Memory B cell (primary cell): ENCODE results near the gene SOX8.
A peak's percentile ranks its signal among the peaks of the same experiment; 100 is the strongest.

ENCODE experiments used
- ATAC-seq: fragments of 150-1000 bp; cut with Tn5 transposase; 2 replicates; pipeline ENCODE4 v1.10.0; 2021; ENCODE audit warnings: low read depth, mild to moderate bottlenecking, moderate library complexity
- DNase-seq, 2 donors: peaks; one replicate each; pipeline ENCODE4 v3.0.0; 2022; ENCODE audit warnings: low spot score in 2 of 2
- H3K27ac Mint-ChIP-seq: one replicate; pipeline ENCODE4 v1.8.0; 2022; ENCODE audit warnings: mild to moderate bottlenecking, moderate library complexity, mixed read lengths
- H3K27me3 Mint-ChIP-seq: one replicate; pipeline ENCODE4 v1.8.0; 2022; ENCODE audit warnings: mixed read lengths
- H3K36me3 Mint-ChIP-seq: one replicate; pipeline ENCODE4 v1.8.0; 2022; ENCODE audit warnings: mild to moderate bottlenecking, mixed read lengths
- H3K4me1 Mint-ChIP-seq: one replicate; pipeline ENCODE4 v1.8.0; 2022; ENCODE audit warnings: mixed read lengths
- H3K4me3 Mint-ChIP-seq: one replicate; pipeline ENCODE4 v1.8.0; 2022; ENCODE audit warnings: mild to moderate bottlenecking, moderate library complexity, mixed read lengths
- H3K9me3 Mint-ChIP-seq: one replicate; pipeline ENCODE4 v1.8.0; 2022; ENCODE audit warnings: mixed read lengths

The SOX8 gene

DNA sequence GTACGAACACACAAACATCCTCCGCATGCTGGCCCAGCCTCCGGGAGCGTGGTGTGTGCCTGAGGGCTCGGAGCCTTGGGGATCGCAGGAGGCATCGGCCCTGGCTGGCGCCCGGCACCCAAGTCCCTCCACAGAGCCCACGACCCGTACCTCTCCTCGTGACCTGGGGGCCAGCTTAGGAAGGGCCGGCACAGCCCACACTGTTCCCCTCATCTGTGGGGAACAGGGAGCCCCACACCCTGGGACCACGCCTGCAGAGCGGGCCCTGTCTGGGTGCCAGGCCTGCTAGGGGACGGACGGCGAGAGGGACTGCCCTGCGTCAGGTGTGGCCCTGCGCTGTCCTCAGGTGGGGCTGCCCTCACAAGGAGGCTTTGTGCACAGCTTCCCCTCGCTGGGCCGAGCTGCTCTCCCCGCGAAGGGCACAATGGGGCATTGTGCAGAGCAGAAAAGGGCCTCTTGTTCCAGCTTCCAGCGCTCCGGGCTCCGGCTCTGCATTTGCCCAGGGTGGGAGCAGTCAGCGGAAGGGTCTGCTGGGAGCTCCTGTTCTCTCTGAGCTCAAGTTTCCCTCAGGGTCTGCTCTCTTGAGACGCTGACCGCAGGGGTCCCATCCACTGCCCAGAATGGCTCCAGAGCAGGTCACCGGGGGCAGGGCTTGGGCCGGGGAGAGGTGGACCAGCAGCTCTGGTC lies 9.1 kb upstream of the SOX8 start:
- DNase-seq = peak in 1 of 2 donors; percentile 13
- no peaks in the 10 kb centered on the region for H3K4me1 Mint-ChIP-seq
- peaks cover 3% of the 10 kb centered on the region for H3K9me3 Mint-ChIP-seq
- H3K4me3 Mint-ChIP-seq = no peak overlapping the region
- H3K36me3 Mint-ChIP-seq = no peaks in the 10 kb centered on the region
- no peak for ATAC-seq
- no peak overlapping the region for H3K27ac Mint-ChIP-seq
- H3K27me3 Mint-ChIP-seq = no peaks in the 10 kb centered on the region

DNA sequence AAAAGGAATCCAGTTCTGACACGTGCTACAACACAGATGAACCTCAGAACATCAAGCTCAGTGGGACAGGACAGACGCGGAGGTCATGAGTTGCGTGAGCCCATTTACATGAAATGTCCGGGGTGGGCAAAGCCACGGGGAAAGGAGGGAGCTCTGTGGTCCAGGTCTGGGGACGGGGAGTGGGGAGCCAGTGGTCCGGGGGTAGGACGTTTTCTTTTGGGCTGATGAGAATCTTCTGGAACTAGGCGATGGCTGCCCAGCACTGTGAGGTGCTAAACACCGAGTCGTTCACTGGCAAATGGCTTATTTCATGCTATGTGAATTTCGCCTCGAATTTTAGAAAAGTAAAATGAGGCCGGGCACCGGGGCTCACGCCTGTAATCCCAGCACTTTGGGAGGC lies 8.2 kb upstream of the SOX8 start:
- no peak overlapping the region for H3K27ac Mint-ChIP-seq
- no peak overlapping the region for H3K4me3 Mint-ChIP-seq
- H3K9me3 Mint-ChIP-seq = peaks cover 3% of the 10 kb centered on the region
- DNase-seq = no peak
- no peaks in the 10 kb centered on the region for H3K36me3 Mint-ChIP-seq
- H3K27me3 Mint-ChIP-seq = peaks cover 7% of the 10 kb centered on the region
- peaks cover 7% of the 10 kb centered on the region for H3K4me1 Mint-ChIP-seq
- ATAC-seq = no peak

DNA sequence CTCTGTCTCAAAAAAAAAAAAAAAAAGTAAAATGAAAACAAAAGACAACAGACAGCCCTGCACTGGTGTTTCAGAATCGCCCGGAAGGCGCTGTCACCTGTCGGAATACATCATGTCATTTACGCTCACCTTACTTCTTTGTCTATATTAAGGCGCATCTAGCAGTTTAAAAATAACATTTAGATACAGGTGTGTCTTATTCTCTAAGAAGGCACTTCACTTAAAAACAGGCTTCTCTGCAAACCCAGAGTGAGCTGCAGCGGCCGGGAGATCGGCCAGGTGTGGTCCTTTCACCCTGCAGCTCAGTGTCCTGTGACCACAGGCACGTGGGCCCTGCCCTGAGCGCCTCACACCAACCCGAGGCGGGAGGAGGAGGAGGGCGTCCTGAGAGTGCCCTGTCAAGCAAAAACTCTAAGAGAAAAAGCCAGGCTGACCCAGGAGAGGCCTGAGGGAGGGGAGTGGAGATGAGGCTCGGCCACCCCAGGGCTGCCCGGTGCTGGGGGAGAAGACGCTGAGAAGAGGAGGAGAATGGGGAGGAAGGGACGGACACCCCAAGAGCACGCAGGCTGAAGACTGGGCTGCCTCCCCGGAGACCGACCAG lies 7.5 kb upstream of the SOX8 start:
- no peak overlapping the region for H3K4me3 Mint-ChIP-seq
- no peak overlapping the region for H3K27ac Mint-ChIP-seq
- H3K36me3 Mint-ChIP-seq = no peaks in the 10 kb centered on the region
- H3K4me1 Mint-ChIP-seq = peaks cover 7% of the 10 kb centered on the region
- DNase-seq (peak in 1 of 2 donors; percentile 10), ATAC-seq (no peak)
- peaks cover 11% of the 10 kb centered on the region for H3K27me3 Mint-ChIP-seq
- H3K9me3 Mint-ChIP-seq = peaks cover 3% of the 10 kb centered on the region

DNA sequence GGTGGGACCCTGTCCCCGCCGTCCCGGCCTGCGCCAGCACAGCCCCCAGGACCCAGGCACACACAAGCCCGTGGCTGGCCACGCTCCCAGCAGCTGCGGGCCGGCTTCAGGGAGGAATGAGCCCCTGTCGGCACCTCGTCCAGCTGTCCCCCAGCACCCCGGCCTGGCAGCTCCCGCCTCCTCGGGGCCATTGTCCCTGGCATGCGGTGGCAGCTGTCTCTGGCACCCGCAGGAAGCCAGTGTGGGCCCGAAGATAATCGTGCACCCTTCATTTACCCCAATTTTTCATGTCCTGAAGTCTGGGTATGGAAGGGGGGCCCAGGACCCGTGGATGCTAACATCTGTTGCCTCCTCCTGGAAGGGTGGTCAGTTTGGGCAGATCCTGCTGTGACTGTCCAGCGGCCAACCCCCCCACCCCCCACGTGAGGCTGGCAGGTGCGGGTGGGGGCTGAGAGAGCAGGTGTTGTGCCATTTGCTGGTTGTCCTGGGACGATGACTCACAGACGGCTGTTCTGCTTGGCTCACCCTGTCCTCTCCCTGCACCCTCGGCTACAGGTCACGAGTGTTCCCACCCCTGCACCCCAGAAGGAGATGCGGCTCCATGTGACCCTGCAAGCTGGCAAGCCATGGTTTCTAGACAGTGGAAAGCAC lies 6.8 kb upstream of the SOX8 start:
- no peaks in the 10 kb centered on the region for H3K36me3 Mint-ChIP-seq
- no peak for ATAC-seq
- H3K4me3 Mint-ChIP-seq = no peak overlapping the region
- H3K27ac Mint-ChIP-seq = no peak overlapping the region
- DNase-seq = peak in 1 of 2 donors; percentile 13
- peaks cover 14% of the 10 kb centered on the region for H3K27me3 Mint-ChIP-seq
- peaks cover 7% of the 10 kb centered on the region for H3K4me1 Mint-ChIP-seq
- peaks cover 3% of the 10 kb centered on the region for H3K9me3 Mint-ChIP-seq

DNA sequence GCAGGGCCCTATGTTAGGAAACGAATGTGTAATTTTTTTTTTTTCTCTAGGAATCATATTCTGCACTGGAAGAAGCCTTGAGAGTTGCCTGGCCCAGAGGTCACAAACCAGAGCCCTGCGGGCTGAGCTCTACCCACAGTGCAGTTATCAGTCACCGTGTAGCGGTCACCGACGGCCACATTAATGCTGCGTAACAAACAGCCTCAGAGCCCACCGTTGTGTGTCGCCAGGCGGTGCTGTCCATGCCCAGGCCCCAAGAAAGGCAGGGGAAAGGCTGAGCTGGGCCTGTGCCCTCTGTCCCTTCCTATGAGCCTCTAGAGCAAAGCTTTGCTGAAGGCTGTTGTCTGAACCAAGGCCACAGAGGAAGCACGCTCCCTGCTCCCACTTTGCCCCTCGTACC lies 6.3 kb upstream of the SOX8 start:
- Mint-ChIP-seq H3K27me3 (peaks cover 14% of the 10 kb centered on the region), H3K9me3 (peaks cover 3% of the 10 kb centered on the region), H3K27ac (no peak overlapping the region), H3K36me3 (no peaks in the 10 kb centered on the region), H3K4me3 (no peak overlapping the region), H3K4me1 (peaks cover 7% of the 10 kb centered on the region)
- ATAC-seq = no peak
- DNase-seq = no peak

DNA sequence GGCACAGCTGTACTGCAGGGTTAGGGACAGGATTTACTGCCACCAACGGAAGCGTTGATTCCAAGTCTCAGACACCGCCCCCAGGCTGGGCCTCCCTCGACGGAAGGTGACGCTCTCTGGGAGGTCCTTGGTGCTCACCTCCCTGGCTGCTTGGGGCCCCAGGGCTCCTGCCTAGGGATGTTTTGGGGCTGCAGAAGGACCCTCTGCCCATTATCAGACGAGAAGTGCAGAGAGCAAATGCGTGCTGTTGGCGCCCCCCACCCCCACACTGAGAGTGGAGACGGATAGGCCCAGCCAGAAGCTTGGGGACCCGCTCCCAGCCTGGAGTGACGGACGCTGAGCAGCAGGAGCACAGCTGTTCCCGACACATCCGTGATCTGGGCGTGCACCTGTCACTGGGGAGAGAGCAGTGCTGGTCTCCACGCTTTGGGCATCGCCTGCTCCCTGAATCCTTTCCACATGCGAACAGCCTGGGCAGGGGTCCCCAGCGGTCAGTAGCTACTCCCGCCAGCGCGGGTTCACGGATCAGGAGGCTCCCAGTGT lies 5.1 kb upstream of the SOX8 start:
- H3K4me1 Mint-ChIP-seq = peaks cover 9% of the 10 kb centered on the region
- peaks cover 2% of the 10 kb centered on the region for H3K36me3 Mint-ChIP-seq
- H3K9me3 Mint-ChIP-seq = peaks cover 3% of the 10 kb centered on the region
- no peak for DNase-seq
- ATAC-seq = no peak
- no peak overlapping the region for H3K4me3 Mint-ChIP-seq
- H3K27me3 Mint-ChIP-seq = peaks cover 17% of the 10 kb centered on the region
- H3K27ac Mint-ChIP-seq = no peak overlapping the region

DNA sequence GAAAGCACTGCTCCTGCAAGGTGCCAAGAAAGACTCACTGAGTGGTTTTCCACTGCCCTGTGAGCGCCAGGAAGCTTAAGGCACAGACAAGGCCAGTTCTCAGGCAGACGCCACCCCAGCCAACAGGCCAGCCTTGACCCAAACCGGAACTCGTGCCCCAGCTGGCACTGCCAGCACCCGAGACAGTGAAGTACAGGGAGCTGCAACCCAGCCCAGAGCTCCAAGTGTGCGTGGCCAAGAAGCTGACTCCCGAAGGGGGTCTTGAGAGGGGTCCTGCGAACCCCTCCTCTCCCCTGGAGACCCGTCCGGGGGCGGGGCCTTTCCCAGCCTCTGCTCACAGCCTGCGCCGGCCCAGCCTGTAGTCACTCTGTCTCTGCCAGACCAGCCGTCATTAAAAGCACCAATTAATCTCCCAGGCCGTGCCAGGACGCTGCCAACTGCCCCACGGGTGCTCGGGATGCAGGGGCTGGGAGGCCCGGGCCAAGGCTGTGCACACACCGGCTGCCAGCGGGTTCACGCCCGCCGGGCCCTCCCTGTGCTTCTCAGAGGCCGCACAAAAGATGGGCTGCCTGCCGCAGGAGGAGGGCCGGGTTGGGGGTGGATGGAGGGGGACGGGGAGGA lies 4.4 kb upstream of the SOX8 start:
- Mint-ChIP-seq H3K4me1 (peaks cover 9% of the 10 kb centered on the region), H3K4me3 (no peak overlapping the region), H3K27me3 (peaks cover 17% of the 10 kb centered on the region), H3K9me3 (no peaks in the 10 kb centered on the region), H3K27ac (no peak overlapping the region), H3K36me3 (peaks cover 2% of the 10 kb centered on the region)
- no peak for DNase-seq
- no peak for ATAC-seq

DNA sequence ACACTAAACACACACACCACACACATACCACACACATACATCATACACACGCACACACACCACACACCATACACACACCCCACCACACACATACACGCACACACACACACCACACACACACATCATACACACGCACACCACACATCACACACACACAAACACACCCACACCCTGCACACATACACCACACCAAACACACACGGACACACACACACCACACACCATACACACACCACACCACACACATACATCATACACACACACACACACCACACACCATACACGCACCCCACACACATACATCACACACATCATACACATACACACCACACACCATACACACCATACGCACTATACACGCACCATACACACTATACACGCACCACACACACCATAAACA lies 3.7 kb upstream of the SOX8 start:
- Mint-ChIP-seq H3K9me3 (no peaks in the 10 kb centered on the region), H3K27me3 (peaks cover 21% of the 10 kb centered on the region)

DNA sequence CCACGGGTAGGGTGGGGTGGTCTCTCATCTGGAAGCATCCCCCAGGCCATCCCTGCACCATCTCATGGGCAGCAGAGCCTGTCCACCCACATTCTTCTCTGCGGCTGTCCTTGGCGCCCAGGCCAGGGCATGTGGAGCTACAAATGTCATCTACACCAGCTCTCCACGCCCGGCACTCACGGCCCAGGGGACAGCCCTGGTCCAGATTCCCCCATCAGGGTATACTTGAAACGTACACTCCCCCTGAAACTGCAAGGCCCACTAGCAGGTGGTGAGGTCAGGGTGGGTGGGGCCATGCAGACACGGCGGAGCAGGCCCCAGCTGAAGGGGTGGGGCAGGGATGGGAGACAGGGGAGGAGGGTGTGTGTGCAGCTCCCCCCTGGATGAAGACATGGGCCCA lies 3.2 kb upstream of the SOX8 start:
- Mint-ChIP-seq H3K4me1 (peaks cover 9% of the 10 kb centered on the region), H3K36me3 (peaks cover 2% of the 10 kb centered on the region), H3K9me3 (no peaks in the 10 kb centered on the region), H3K4me3 (no peak overlapping the region), H3K27ac (no peak overlapping the region), H3K27me3 (peaks cover 21% of the 10 kb centered on the region)
- ATAC-seq = no peak
- no peak for DNase-seq

More for the DNA sequence above, 3.7 kb upstream of the SOX8 start:
- Mint-ChIP-seq H3K4me3 (no peak overlapping the region), H3K27ac (peak overlapping the region; percentile 1), H3K4me1 (peaks cover 9% of the 10 kb centered on the region), H3K36me3 (peaks cover 2% of the 10 kb centered on the region)
- DNase-seq (no peak), ATAC-seq (no peak)

DNA sequence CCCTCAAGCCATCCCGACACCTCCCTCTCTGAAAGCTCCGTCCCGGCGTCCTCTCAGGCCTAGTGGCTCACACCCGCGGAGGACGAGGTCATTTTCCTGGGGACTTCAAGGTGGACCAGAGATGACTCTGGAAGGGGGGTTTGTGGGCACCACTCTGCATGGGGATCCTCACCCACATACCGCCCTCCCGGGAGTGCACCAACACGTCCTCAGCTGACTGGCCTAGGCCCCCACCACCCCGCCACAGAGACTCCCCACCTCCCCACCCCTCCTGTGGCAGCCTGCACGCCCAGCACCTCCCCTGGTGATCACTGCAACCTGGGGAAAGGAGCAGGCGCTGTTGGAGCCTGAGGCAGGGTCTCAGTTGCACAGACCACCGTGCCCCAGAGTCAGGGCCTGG lies 2.4 kb upstream of the SOX8 start:
- no peak for DNase-seq
- H3K4me1 Mint-ChIP-seq = peaks cover 9% of the 10 kb centered on the region
- no peak for ATAC-seq
- peaks cover 2% of the 10 kb centered on the region for H3K36me3 Mint-ChIP-seq
- H3K27me3 Mint-ChIP-seq = peaks cover 21% of the 10 kb centered on the region
- H3K9me3 Mint-ChIP-seq = no peaks in the 10 kb centered on the region
- H3K27ac Mint-ChIP-seq = no peak overlapping the region
- H3K4me3 Mint-ChIP-seq = peak overlapping the region; percentile 17

DNA sequence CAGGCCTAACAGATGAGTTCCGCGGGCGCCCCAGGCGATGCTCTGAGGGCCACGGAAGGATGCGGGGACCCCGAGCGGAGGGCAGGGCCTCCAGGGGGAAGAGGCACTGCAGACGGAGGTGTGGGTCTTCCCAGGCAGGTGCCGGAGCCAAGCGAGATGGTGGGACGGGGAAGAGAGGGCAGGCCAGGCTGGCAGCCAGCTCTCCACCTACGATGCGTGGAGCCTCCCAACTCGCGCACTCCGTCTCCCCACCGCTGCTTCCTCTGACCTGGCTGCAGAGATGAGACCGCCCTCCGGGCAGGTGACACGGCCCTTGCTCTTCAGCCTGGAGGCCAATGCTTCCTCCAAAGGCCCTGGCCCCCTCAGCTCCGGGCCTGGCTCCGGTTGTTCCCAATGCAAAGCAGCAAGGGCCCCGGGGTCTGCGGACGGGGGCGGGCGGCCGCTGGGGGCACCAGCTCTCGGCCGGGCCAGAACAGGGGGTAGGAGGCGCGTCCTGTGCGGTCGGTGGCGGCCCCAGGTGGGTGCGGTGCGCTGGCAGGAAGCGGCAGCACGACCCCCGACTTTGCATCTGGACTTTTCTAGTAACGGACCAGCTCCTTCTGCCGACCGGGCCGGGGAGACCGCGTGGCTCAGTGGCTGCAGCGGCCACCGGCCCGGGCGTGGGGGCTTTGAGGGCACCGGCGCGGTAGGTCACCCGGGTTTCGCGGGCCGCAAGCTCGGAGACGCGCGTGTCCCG lies 1.5 kb upstream of the SOX8 start:
- H3K4me3 Mint-ChIP-seq = peak overlapping the region; percentile 65
- no peak overlapping the region for H3K27ac Mint-ChIP-seq

DNA sequence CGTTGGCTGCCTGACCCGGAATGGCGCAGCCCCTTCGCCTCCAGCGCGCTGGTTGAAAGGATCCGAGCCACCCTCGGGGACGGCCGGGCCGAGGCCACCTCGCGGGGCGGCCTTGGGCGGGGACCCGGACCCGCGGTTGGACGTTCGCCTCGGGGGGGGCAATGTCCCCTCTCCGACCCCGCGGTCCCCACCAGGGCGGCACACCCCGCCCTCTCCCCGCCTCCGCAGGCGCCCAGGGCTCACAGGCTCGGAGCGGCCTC lies 1.0 kb upstream of the SOX8 start:
- H3K27ac Mint-ChIP-seq = no peak overlapping the region
- no peaks in the 10 kb centered on the region for H3K9me3 Mint-ChIP-seq
- H3K27me3 Mint-ChIP-seq = peaks cover 21% of the 10 kb centered on the region
- no peak for DNase-seq
- no peak for ATAC-seq
- H3K4me3 Mint-ChIP-seq = no peak overlapping the region
- peaks cover 9% of the 10 kb centered on the region for H3K4me1 Mint-ChIP-seq
- peaks cover 2% of the 10 kb centered on the region for H3K36me3 Mint-ChIP-seq

More for the DNA sequence above, 1.5 kb upstream of the SOX8 start:
- Mint-ChIP-seq H3K36me3 (peaks cover 2% of the 10 kb centered on the region), H3K4me1 (peaks cover 9% of the 10 kb centered on the region), H3K27me3 (peaks cover 21% of the 10 kb centered on the region), H3K9me3 (no peaks in the 10 kb centered on the region)
- DNase-seq = no peak
- peak; percentile 14 for ATAC-seq

DNA sequence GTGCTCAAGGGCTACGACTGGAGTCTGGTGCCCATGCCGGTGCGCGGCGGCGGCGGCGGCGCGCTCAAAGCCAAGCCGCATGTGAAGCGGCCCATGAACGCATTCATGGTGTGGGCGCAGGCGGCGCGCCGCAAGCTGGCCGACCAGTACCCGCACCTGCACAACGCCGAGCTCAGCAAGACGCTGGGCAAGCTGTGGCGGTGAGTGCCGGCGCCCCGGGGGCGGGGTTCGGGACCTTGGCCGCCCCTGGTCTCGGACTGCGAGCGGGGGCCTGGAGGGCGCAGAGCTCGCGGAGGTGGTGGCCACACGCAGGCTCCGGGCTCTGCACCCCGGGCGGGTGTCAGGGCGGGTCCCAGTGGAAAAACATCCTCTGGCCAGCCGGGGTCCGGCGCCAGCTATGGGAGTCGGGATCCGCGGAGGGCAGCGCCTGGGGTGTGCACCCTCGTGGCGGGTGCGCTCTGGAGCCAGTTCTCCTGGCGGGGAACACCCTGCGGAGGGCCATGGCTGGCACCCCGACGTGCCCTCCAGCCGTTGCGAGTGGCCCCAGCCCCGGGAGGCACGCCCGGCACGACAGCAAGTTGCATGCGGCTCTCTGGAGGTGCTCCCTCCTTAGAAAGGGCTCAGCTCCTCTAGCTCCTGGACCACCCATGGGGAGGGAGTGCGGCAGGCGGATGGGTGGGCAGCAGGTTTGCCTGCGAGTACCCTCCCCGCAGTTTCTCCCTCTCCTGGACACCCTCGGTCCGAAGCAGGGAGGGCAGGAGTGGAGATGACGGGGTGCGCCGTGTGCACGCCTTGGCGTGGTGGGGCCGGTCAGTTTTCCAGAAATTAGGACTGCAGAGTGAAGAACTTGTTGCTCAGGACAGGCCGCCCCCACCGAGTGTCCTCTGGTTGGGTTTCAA lies 824 bp downstream of the SOX8 start:
- DNase-seq = no peak
- Mint-ChIP-seq H3K27me3 (peaks cover 21% of the 10 kb centered on the region), H3K27ac (no peak overlapping the region), H3K9me3 (no peaks in the 10 kb centered on the region), H3K4me3 (peak overlapping the region; percentile 55), H3K4me1 (peaks cover 9% of the 10 kb centered on the region), H3K36me3 (peaks cover 2% of the 10 kb centered on the region)
- ATAC-seq = peak; percentile 16
